ENCODE results near the gene LAMC2.
"Not testable (repeated sequence)": the region's sequence is repeated elsewhere in the genome, so short reads cannot be mapped to it uniquely, and the experiment has no call there.

LAMC2 gene

DNA sequence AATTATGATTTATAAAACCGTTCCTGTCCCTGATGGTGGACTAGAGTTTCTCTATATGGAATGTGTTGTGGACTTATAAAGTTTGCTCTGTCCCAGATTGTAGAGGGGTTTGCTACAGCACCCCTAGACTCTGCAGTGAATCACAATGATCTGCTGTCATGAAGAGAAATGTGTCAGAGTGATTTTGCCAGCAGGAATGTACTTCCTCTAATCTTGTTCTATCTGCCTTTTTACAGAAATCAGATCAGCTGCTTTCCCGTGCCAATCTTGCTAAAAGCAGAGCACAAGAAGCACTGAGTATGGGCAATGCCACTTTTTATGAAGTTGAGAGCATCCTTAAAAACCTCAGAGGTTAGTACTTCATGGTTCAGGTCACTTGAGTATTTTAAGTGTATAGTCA lies 52.0 kb downstream of the LAMC2 start:
- DNase-seq (ENCODE audit: low spot score): no peak

DNA sequence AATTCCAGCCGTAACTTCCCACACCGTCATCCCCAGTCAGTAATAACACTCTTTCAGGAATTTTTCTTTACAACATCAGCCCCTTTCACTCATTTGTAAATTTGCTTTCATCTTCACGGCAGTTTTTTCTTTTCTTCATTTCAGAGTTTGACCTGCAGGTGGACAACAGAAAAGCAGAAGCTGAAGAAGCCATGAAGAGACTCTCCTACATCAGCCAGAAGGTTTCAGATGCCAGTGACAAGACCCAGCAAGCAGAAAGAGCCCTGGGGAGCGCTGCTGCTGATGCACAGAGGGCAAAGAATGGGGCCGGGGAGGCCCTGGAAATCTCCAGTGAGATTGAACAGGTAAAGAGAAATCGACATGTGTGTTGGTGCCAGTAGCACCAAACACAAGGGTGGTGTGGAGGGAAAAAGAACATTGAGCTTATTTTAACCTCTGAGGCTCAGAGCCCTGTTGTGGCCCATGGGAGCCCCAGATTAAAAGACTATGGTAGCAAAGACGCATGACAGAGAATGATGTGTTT lies 53.2 kb downstream of the LAMC2 start:
- DNase-seq (ENCODE audit: low spot score): no peak

DNA sequence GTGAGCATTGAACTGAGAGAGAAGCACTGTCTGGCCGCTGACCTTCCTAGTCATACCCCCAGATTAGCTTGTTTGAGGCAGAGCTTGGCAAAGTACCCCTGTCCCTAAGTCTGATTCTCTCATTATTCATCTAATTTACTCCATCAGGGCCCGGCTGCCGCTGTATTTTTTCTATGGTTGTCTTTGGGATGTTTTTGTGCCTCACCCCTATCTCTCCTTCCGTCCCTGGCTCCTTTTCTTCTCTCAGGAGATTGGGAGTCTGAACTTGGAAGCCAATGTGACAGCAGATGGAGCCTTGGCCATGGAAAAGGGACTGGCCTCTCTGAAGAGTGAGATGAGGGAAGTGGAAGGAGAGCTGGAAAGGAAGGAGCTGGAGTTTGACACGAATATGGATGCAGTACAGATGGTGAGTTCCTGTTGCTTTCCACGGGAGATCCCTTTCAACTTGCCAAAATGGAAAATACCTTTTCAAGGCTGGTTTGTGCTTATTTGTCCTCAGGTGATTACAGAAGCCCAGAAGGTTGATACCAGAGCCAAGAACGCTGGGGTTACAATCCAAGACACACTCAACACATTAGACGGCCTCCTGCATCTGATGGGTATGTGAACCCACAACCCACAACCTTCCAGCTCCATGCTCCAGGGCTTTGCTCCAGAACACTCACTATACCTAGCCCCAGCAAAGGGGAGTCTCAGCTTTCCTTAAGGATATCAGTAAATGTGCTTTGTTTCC lies 53.9 kb downstream of the LAMC2 start:
- no peak for DNase-seq (ENCODE audit: low spot score)

DNA sequence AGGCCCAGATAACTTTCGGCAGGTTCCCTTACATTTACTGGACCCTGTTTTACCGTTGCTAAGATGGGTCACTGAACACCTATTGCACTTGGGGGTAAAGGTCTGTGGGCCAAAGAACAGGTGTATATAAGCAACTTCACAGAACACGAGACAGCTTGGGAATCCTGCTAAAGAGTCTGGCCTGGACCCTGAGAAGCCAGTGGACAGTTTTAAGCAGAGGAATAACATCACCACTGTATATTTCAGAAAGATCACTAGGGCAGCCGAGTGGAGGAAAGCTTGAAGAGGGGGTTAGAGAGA lies 54.4 kb downstream of the LAMC2 start:
- DNase-seq (ENCODE audit: low spot score): no peak

DNA sequence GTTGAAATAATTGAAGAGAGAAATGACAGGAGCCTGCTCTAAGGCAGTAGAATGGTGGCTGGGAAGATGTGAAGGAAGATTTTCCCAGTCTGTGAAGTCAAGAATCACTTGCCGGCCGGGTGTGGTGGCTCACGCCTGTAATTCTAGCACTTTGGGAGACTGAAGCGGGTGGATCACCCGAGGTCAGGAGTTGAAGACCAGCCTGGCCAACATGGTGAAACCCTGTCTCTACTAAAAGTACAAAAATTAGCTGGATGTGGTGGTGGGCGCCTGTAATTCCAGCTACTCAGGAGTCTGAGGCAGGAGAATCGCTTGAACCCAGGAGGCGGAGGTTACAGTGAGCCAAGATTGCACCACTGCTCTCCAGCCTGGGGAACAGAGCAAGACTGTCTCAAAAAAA lies 54.8 kb downstream of the LAMC2 start:
- not testable (repeated sequence) for DNase-seq (ENCODE audit: low spot score)

DNA sequence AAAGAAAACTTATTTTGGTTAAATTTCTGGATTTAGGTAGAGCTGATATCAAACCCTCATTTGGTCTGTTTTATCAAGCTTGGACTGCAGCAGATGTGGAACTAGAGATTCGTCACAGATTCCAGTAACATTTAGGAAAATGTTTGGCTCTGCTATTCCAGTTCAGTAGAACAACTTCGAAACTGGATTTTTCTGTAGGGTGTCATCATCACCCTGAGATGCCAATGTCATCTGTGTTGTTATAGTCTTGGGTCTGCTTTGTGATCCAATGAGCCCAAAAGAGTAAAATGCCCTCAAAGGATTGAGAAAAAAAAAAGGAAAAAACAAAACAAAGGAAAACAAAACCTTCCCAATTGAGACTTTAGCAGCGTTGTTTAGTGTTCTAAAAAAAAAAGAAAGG lies 55.4 kb downstream of the LAMC2 start:
- no peak for DNase-seq (ENCODE audit: low spot score)

DNA sequence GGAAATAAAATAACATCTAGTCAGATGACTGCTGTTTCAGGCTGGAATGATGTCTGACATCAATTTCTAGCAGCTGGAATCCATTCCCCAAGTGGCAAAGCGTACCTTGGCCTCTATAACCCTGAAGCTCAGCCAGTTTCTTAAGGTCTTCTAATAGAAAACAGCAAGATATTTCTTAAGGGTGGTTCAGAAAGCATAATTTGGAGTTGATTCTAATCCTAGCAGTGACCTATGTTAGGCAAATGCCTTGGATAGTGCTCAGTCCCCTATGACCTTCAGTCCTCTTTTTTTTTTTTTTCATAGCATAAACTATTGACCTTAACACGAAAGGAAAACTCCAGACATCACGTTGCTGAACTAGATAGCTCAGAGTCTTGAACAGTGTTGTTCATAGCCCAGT lies 56.5 kb downstream of the LAMC2 start:
- DNase-seq (ENCODE audit: low spot score): no peak

DNA sequence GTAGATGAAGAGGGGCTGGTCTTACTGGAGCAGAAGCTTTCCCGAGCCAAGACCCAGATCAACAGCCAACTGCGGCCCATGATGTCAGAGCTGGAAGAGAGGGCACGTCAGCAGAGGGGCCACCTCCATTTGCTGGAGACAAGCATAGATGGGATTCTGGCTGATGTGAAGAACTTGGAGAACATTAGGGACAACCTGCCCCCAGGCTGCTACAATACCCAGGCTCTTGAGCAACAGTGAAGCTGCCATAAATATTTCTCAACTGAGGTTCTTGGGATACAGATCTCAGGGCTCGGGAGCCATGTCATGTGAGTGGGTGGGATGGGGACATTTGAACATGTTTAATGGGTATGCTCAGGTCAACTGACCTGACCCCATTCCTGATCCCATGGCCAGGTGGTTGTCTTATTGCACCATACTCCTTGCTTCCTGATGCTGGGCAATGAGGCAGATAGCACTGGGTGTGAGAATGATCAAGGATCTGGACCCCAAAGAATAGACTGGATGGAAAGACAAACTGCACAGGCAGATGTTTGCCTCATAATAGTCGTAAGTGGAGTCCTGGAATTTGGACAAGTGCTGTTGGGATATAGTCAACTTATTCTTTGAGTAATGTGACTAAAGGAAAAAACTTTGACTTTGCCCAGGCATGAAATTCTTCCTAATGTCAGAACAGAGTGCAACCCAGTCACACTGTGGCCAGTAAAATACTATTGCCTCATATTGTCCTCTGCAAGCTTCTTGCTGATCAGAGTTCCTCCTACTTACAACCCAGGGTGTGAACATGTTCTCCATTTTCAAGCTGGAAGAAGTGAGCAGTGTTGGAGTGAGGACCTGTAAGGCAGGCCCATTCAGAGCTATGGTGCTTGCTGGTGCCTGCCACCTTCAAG lies 57.3 kb downstream of the LAMC2 start:
- no peak for DNase-seq (ENCODE audit: low spot score)

DNA sequence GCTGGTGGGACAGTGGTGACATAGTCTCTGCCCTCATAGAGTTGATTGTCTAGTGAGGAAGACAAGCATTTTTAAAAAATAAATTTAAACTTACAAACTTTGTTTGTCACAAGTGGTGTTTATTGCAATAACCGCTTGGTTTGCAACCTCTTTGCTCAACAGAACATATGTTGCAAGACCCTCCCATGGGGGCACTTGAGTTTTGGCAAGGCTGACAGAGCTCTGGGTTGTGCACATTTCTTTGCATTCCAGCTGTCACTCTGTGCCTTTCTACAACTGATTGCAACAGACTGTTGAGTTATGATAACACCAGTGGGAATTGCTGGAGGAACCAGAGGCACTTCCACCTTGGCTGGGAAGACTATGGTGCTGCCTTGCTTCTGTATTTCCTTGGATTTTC lies 58.4 kb downstream of the LAMC2 start:
- DNase-seq (ENCODE audit: low spot score): no peak

DNA sequence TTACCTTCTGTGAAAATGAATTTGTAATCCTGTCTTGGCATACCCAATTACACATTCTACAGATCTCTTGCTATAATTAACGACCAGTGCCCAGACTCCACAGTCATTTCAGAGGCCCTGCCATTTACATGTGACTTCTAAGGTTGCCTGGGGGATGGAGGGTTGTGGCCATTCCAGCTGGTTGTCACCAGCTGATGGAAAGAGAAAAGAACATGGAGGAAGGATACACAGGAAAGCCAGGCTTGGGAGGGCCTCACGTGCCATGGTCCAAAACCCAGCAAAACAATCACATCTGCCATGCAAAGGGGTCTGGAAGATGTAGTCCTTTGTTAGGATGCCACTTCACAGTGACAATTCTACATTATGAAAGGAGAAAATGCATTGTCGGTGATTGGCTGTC lies 59.3 kb downstream of the LAMC2 start:
- DNase-seq (ENCODE audit: low spot score): no peak

DNA sequence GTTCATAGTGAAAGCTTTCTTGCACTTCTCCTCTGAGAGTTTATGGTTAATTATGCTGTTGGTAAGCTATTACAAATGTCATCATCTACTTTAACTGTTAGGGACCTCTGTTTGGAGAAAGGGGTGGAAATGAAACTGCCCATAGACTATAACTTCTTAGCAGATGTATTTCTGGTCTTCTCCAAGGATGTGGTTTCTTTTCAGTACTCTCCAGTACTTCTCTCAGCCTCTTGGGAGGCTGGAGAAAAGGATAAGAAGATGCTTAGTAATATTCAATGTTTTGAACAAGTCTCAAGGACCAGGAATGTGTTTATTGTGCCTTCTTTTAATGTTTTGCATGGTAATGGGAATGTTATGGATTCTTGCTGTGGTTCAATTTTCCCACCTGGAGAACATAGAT lies 60.4 kb downstream of the LAMC2 start:
- no peak for DNase-seq (ENCODE audit: low spot score)

DNA sequence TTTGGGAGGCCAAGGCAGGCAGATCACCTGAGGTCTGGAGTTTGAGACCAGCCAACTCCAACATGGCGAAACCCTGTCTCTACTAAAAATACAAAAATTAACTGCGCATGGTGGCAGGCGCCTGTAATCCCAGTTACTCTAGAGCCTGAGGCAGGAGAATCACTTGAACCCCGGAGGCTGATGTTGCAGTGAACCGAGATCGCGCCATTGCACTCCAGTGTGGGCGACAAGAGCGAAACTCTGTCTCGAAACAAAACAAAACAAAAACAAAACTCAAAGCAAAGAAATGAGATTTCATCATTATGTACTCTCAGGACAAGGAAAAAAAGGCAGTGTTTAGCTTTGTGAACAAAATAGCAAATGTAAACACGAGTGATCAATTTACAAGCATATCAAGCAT lies 61.0 kb downstream of the LAMC2 start:
- DNase-seq (ENCODE audit: low spot score): no peak

DNA sequence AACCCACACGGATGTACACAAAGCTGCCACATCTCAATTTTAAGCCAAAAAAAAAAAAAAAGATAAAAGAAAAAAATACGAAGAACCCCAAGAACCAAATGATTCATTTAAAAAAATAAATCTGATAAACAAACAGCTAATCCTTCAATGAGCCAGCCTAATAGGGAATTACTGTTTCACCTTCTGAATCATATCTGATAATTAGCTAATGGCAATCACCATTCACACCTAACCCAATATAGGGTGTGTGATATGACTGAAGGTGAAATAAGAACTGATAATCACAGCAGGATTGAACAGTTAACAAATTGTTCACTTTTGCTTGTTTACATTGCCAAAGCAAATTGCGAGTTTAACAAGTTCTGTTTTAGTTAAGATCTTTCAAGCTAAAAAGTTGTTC lies 61.4 kb downstream of the LAMC2 start:
- no peak for DNase-seq (ENCODE audit: low spot score)

DNA sequence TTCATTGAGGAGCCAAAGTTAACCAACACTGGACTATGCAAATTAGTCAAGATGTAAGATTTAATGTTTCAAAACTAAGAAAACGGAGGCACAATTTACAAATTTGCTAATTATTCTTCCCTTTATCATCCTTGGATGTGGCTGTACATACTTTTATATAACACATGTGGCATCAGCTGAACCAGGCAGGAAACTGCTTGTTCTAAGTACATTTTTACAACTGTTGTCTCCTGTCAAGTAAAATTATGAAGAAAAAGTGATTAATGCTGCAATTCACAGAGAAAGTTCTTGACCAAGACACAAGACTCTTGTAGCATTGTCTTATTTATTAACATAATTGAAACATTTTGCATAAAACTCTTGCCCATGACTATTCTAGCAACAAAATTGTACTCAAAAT lies 61.9 kb downstream of the LAMC2 start:
- no peak for DNase-seq (ENCODE audit: low spot score)

DNA sequence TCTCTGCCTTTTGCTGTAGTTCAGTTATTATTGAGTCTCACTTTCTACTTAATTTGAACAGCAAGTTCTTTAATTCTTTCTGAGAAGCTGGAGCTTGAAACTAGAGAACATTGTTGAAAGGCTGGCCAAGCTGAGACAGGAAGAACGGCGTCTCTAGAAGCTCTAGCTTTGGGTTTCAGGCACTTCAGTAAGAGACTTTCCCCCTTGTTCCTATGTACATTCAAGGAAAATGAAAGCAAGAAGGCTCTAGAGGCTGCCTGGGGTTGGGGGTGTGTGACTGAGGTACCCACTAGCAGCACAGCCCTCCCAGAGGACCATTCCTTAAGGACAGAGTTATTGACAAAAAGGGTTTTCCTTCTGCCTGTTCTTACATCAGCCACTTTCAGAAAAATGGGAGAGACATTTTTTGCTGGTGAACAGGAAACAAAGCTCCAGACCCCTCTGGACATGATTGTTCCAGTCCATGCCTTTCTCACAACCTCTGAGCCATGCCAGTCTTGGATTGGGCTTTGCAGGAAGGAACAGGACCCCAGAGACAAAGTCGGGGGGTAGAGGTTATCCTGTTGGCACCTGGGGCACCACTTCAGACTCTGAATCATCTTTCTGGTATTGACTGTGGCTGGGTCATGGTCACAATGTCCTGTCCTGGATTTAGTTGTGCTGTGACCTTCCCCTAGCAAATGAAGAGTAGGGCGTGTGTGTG lies 63.1 kb downstream of the LAMC2 start:
- DNase-seq (ENCODE audit: low spot score): no peak

DNA sequence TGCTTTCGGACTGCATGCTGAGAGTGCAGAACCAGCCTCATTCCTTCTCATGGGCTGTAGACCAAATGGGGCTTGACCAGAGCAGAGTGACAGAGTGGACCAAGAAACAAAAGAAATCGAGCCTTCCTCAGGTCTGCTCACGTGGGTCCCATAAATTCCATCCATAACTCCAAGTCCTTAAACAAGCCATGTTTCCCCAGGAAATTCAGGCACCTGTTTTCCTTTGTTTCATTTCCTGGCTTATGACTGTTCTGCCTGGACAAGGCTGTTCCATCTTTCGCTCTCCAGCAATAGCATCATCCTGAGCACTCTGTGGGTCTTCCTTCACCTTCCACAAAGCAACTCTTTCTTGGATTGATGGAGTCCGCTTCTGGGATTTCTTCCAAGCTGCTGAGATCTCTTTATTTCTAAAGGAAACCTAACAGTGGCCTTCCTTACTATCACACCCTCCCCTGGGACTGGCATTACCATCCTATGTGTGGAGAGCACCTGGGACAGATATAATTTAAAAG lies 63.9 kb downstream of the LAMC2 start:
- DNase-seq (ENCODE audit: low spot score): no peak

DNA sequence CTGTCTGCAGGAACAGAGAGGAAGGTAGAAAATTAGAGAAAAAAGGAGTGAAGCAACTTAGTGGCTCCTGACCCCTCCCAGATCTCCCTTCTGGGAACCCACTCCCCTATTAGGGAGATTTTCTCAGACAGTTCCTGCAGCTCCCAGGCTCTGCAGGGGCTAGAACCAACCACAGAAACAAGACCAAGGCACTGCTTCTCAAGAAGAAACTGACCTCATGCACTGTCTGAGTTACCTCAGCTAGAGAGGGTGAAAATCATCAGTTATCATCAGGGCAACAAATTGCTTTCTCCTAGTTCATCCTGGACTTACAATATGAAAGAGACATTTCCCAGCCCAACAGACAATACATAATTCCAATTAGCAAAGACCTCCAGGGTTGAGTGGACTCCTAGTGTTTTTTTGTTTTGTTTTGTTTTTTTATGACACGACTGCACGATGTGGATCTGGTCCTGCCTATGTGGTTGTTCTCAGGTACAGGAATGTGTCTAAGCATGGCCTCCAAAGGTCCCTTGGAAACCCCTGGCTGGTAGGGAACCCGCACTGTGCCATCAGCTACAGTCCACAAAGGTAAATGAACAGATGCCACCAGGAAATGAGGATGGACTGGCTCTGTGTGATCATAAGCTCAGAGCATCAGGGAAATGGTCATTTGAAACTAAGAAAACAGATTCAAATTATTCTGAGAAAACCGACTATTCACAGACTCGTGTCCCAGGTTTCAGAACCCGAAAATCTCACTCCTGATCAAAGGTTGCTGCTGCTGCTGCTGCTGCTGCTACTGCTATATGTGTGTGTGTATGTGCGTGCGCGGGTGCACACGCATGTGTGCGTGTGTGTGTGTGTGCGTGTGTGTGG lies 65.3 kb downstream of the LAMC2 start:
- DNase-seq (ENCODE audit: low spot score): no peak

DNA sequence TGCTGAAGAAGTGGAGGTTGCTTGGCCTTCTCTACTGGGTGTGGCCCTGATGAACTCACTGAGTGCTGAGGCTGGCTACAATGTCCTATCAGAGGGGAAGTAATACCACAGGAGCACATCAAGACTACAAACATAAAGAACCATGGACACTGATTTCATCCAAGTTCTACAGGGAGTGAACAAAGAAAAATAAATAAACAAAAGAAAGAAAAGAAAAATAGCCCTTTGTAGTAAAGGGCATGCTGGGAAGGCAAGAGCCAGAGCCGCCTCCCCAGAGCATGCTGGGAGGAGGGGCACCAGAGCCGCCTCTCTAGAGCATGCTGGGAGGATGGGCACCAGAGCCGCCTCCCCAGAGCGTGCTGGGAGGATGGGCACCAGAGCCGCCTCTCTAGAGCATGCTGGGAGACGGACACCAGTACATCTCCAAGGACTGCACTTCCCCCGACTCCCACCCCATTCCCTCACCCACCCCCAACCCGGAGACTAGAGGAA lies 65.9 kb downstream of the LAMC2 start:
- no peak for DNase-seq (ENCODE audit: low spot score)

DNA sequence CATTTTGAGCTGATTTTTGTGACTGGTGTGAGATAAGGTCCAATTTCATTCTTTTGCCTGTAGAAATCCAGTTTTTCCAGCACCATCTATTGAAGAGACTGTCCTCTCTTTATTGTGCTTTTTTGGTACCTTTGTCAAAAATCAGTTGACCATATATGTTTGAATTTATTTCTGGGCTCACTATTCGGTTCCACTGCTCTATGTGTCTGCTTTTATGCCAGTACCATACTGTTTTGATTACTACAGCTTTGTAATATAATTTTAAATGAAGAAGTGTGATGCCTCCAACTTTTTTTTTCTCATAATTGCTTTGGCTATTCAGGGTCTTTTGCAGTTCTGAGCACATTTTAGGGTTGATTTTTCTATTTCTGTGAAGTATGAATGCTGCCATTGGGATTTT lies 69.0 kb downstream of the LAMC2 start:
- DNase-seq (ENCODE audit: low spot score): no peak

DNA sequence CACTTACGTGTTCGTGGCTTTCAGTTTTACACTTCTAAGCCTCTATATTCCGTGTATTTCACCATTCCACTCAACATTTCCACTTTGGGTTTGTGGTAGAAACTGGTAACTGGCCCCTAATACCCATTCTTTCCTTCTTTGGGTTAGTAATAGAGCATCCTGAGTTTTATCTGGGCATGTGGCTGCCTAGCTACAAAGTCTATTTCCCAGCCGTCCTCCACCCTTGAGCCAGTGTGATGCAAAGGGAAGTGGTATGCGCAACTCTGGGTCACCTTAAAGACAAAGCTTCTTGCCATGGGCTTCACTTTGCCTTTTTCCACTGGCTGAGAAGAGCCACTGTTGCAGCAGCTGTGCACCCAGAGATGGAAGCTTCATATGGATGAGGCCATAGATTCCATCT lies 73.9 kb downstream of the LAMC2 start:
- DNase-seq (ENCODE audit: low spot score): no peak

DNA sequence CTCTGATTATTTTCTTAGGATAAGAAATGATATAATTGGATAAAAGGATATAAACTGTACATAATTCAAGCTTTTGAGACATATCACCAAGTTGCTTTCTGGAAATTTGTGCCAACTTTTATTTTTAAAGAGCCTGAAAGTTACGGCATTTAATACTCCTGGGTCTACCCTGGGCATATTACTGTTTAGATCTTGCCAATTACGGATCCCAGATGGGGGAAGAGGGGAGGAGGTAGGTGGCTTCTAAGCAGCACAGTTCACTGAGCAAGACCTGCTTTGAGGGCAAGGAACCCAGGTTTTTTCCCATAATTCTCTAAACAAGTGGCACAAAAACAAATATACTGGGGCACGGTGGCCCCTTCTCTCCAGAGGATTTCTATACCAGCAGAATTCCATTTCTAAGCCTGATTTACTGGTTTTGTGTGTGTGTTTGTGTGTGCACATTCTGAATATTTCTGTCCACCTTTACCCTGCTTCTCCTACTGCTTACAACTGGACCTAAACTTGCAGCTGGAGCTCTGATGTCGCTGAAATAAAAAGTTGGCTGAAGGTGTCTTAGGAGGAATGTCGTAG lies 76.7 kb downstream of the LAMC2 start:
- no peak for DNase-seq (ENCODE audit: low spot score)

Data from LoVo (cell line).